Right renal pelvis (tissue), 4 donors: Measurements from ENCODE around the gene CELF4. TPM values are rescaled to one million over a fixed set of nuclear protein-coding genes. Genes with fewer than 3 reads are reported as not detected.

Source experiments
- DNase-seq, 4 donors: peaks; one replicate each; pipeline ENCODE4 v3.0.0-alpha.2; 2013; ENCODE audit warnings: low read depth in 4 of 4, low spot score in 3 of 4, missing footprints in 1 of 4
- polyA plus RNA-seq, 4 donors: library from polyadenylated mRNA; unstranded; fragments of 120-200 nt; gene quantifications; one replicate each; pipeline ENCODE4 v1.2.1, GENCODE V29; 2013; ENCODE audit not compliant: insufficient read length in 4 of 4

CELF4 gene
- polyA plus RNA-seq, 4 donors, result 2.8 to 3.6 (median 3.0) TPM

- DNase-seq, result no peak
Measured at GRCh38 chr18:37499913-37500312, 65.7 kb downstream of the CELF4 start.

GRCh38 chr18:37499044-37499443 is 66.6 kb downstream of the CELF4 start:
- DNase-seq, result no peak

GRCh38 chr18:37497853-37498518 is 67.6 kb downstream of the CELF4 start:
- no peak for DNase-seq

- DNase-seq, result no peak
Measured at GRCh38 chr18:37496568-37496967, 69.0 kb downstream of the CELF4 start.

GRCh38 chr18:37495354-37495753 is 70.2 kb downstream of the CELF4 start:
- no peak for DNase-seq

- no peak for DNase-seq
Measured at GRCh38 chr18:37494406-37494805, 71.2 kb downstream of the CELF4 start.

- DNase-seq, result no peak
Measured at GRCh38 chr18:37493352-37493935, 72.2 kb downstream of the CELF4 start.

GRCh38 chr18:37492952-37493351 is 72.6 kb downstream of the CELF4 start:
- DNase-seq, result no peak

GRCh38 chr18:37491526-37491925 is 74.1 kb downstream of the CELF4 start:
- DNase-seq, result no peak

- DNase-seq, result no peak
Measured at GRCh38 chr18:37489998-37490397, 75.6 kb downstream of the CELF4 start.

GRCh38 chr18:37489011-37489410 is 76.6 kb downstream of the CELF4 start:
- no peak for DNase-seq

GRCh38 chr18:37487400-37487867 is 78.2 kb downstream of the CELF4 start:
- no peak for DNase-seq

GRCh38 chr18:37486848-37487247 is 78.8 kb downstream of the CELF4 start:
- no peak for DNase-seq

GRCh38 chr18:37484983-37485834 is 80.4 kb downstream of the CELF4 start:
- no peak for DNase-seq

- DNase-seq, result no peak
Measured at GRCh38 chr18:37483984-37484819, 81.4 kb downstream of the CELF4 start.

- peak in 1 of 4 donors; percentile 62 for DNase-seq
Measured at GRCh38 chr18:37483221-37483971, 82.2 kb downstream of the CELF4 start.

- DNase-seq, result no peak
Measured at GRCh38 chr18:37482433-37482832, 83.2 kb downstream of the CELF4 start.

- DNase-seq, result no peak
Measured at GRCh38 chr18:37482002-37482401, 83.6 kb downstream of the CELF4 start.

GRCh38 chr18:37481491-37481890 is 84.1 kb downstream of the CELF4 start:
- no peak for DNase-seq

- DNase-seq, result no peak
Measured at GRCh38 chr18:37481072-37481471, 84.5 kb downstream of the CELF4 start.
